NOMO-1 treated with DMSO at 0.1 percent for 48 hours (cell line): Measurements from ENCODE around the gene CCDC88A.
"Not testable (repeated sequence)": the region's sequence is repeated elsewhere in the genome, so short reads cannot be mapped to it uniquely, and the experiment has no call there.

Experiments
- DNase-seq: peaks from one replicate; lab custom pipeline; 2025; ENCODE audit not compliant: unreplicated experiment; lab: John Stamatoyannopoulos, UW

The CCDC88A gene

GRCh38 chr2:55241582-55241981 is 178.1 kb downstream of the CCDC88A start:
- DNase-seq = not testable (repeated sequence)

- DNase-seq = no peak
These were observed 179.9 kb downstream of the CCDC88A start for GRCh38 chr2:55239656-55240222.
